ENCODE measurements around the gene TRIM27. TPM values are rescaled to one million over a fixed set of nuclear protein-coding genes. Genes with fewer than 3 reads are reported as not detected.
"Not testable (repeated sequence)": the region's sequence is repeated elsewhere in the genome, so short reads cannot be mapped to it uniquely, and the experiment has no call there.

Gene TRIM27
- polyA plus RNA-seq, 6 donors from 2014 or later: 39.8 to 67.0 (median 54.1) TPM

DNA sequence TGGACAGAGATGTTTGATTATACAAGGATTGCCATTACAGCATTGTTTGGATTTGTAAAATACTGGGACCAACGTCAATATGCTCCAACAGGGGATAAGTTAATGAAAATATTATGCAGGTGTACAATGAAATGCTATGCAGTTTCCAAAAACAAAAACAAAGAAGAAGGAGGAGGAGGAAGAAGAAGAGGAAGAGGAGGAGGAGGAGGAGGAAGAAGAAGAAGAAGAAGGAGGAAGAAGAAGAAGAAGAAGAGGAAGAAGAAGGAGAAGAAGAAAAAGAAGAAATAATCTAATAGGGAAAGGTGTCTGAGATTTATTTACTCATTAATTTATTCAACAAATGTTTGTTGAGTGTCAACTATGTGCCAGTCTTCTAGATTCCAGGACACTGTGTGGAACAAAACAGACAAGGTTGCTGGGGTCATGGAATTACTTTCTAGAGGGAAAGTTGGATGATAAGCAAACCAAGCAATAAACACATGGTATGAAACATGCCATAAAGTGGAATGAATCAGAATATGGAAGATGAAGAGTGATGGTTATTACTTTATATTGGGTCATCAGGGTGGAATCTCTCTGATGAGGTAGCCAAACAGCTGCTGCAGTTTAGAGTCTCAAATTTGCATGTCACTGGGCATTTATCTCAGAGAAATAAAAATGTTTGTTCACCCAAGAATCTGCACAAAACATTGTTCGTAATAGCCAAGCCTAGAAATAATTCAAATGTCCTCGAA, 6.3 kb upstream of the TRIM27 start:
- peaks cover 0 to 6% (median 0%) of the 10 kb centered on the region in 3 donors for H3K4me1 Mint-ChIP-seq
- peak overlapping the region in 1 of 6 donors; percentile 4 for H3K27ac Mint-ChIP-seq

DNA sequence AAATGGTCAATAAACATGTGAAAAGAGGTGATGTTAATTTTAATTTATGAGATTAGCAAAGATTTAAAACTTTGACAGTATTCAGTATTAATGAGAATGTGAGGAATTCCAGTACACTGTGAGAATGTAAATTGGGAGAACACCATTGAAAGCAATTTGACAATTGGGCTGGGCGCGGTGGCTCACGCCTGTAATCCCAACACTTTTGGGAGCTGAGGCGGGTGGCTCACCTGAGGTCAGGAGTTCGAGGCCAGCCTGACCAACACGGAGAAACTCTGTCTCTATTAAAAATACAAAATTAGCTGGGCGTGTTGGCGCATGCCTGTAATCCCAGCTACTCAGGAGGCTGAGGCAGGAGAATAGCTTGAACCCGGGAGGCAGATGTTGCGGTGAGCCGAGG, 5.6 kb upstream of the TRIM27 start:
- peaks cover 9 to 32% (median 26%) of the 10 kb centered on the region in 3 donors for H3K27me3 Mint-ChIP-seq
- H3K4me1 Mint-ChIP-seq; H3K36me3 Mint-ChIP-seq; H3K4me3 Mint-ChIP-seq; ATAC-seq (ENCODE audit: low read depth in 2 of 2); H3K9me3 Mint-ChIP-seq; DNase-seq: not testable (repeated sequence)
- peak overlapping the region in 1 of 6 donors; percentile 4 for H3K27ac Mint-ChIP-seq

More for the DNA sequence above, 6.3 kb upstream of the TRIM27 start:
- DNase-seq (no peak), ATAC-seq (ENCODE audit: low read depth in 2 of 2) (no peak)
- H3K27me3 Mint-ChIP-seq: peaks cover 9 to 32% (median 26%) of the 10 kb centered on the region in 3 donors
- H3K36me3 Mint-ChIP-seq: no peaks in the 10 kb centered on the region
- no peaks in the 10 kb centered on the region for H3K9me3 Mint-ChIP-seq
- H3K4me3 Mint-ChIP-seq: no peak overlapping the region

DNA sequence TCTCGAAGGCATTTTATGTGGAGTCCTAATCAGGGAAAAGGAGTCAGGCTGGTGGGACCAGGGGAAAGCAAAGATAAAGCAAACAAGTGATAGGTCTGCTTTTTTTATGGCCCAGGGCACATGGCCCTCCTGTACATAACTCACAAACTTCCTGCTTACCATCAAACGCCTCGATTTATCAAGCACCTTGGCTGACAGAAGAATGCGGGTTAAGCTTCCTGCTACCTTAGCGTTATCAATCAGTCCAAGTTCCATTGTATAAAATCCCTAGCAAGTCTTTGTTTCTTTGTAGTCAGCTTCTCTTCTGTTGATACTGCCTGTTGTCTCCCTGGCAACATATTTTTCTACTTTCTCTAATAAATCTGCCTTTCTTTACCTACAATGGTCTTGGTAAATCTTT, 4.1 kb upstream of the TRIM27 start:
- Mint-ChIP-seq H3K27ac (peak overlapping the region in 2 of 6 donors; percentile 15 to 63), H3K9me3 (no peaks in the 10 kb centered on the region), H3K4me1 (peaks cover under 1 to 6% (median under 1%) of the 10 kb centered on the region in 3 donors), H3K4me3 (peak overlapping the region in 1 of 8 donors; percentile 19), H3K27me3 (peaks cover 9 to 32% (median 26%) of the 10 kb centered on the region in 3 donors), H3K36me3 (no peaks in the 10 kb centered on the region)
- no peak for ATAC-seq (ENCODE audit: low read depth in 2 of 2)
- no peak for DNase-seq

DNA sequence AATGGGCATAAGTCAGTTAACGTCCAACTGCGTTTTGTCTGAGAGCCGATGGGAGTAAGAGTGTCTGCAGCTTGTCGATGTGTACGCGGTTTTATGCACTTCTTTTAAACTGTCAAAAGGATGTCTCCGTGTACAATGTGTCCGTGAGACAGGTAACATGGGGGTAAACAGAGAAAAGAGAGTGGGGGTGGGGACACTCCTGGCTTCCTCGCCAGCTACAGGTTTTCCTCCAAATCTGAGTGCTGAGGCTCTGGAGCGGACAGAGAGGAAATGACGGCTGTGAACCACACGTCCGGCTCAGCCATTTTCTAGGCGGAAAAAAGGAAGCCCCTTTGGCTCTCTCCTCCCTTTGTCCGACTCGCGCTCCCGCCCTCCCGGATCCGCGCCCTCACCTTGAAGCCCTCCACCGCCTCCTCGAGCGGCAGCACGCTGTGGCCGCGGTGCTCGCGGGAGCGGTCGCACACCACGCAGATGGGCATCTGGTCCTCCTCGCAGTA, 916 bp downstream of the TRIM27 start:
- Mint-ChIP-seq H3K36me3 (peaks cover 12 to 13% of the 10 kb centered on the region in 2 donors), H3K9me3 (no peaks in the 10 kb centered on the region), H3K27ac (peak overlapping the region; percentile 87 to 98 (median 96)), H3K4me3 (peak overlapping the region; percentile 88 to 98 (median 96)), H3K27me3 (peaks cover 0 to 3% (median 0%) of the 10 kb centered on the region in 3 donors), H3K4me1 (peaks cover 25 to 47% (median 33%) of the 10 kb centered on the region in 3 donors)
- DNase-seq: peak; percentile 69
- ATAC-seq (ENCODE audit: low read depth in 2 of 2): peak; percentile 39 to 40

DNA sequence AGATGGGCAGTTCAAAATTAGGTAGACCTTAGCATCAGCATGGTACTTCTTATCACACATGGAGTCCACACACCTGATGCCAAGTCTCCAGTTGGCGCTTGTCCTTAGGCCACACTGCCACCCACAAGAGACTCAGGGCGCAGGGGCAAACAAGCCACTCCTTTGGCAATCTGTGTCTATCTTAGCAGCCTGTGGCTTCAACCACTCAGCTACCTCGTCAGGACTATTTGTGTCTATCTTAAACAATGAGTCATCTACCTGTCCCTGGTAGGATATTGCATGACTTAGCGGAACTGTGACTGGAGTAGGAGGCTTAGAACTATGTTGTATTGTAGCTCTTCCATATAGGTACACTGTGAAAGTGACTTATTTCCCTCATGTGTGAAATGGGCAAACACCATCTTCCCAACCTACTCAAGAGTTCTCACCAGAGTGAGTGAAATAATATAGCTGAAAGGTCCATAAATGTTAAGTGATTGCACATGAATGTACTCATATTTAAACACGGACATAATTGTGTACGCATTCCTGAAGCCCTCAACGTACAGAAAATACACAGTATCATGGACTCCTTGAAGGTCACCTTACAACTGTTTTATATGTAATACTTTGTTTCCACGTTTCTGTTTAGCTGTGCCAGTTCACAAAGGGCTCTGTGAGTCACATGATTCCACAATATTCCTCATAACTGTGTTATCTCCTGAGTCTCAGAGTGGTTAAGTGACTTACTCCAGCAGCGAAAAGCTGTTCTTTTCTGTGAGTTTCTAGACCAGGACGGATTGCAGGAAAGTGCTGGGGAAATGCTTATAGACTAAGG, 1.6 kb downstream of the TRIM27 start:
- Mint-ChIP-seq H3K27me3 (no peaks in the 10 kb centered on the region), H3K36me3 (peaks cover 12 to 15% of the 10 kb centered on the region in 2 donors), H3K27ac (peak overlapping the region; percentile 87 to 98 (median 96)), H3K9me3 (no peaks in the 10 kb centered on the region), H3K4me1 (peaks cover 25 to 47% (median 33%) of the 10 kb centered on the region in 3 donors), H3K4me3 (peak overlapping the region; percentile 88 to 98 (median 96))
- no peak for DNase-seq
- no peak for ATAC-seq (ENCODE audit: low read depth in 2 of 2)

DNA sequence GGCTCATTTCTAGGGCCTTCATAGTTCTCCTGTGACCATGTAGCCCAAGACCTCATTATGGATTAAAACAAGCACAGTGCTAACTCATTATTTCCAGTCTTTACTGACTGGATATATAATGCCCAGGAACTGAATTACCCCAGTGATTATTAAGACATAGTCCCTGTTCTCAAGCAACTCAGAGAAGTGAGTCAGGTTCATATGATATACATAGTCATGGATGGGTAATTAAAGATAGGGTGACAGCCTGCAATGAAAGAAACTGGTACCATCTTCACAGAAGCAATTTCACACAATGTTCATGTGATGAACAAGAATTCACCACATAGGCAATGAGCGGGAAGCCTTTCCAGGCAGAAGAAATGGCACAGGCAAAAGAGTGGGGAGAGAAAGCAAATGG, 3.5 kb downstream of the TRIM27 start:
- H3K36me3 Mint-ChIP-seq: peaks cover 15 to 17% of the 10 kb centered on the region in 2 donors
- H3K4me1 Mint-ChIP-seq: peaks cover 25 to 47% (median 33%) of the 10 kb centered on the region in 3 donors
- H3K27me3 Mint-ChIP-seq: no peaks in the 10 kb centered on the region
- H3K9me3 Mint-ChIP-seq: no peaks in the 10 kb centered on the region
- no peak overlapping the region for H3K27ac Mint-ChIP-seq
- H3K4me3 Mint-ChIP-seq: peak overlapping the region in 1 of 8 donors; percentile 98
- ATAC-seq (ENCODE audit: low read depth in 2 of 2) (no peak), DNase-seq (no peak)

DNA sequence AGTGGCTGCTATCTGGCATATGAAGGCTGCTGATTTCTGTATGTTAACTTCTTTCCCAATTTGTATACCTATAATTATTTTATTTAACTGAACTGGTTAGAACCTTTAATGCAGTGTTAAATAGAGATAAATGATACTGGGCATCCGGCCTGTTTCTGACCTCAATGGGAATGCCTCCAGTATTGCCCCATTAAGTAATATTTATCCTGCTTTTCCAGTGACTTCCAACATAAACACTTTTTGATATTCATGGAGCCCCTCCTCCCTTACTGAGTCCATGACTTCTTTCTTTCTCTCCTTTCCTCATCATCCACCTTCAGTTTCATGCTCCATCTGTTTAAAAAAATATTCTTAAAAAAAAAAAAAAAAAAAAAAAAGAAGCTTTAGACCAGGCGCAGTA, 8.8 kb downstream of the TRIM27 start:
- DNase-seq (no peak), ATAC-seq (ENCODE audit: low read depth in 2 of 2) (no peak)
- Mint-ChIP-seq H3K4me3 (no peak overlapping the region), H3K4me1 (peaks cover 13 to 16% (median 13%) of the 10 kb centered on the region in 3 donors), H3K9me3 (no peaks in the 10 kb centered on the region), H3K36me3 (peaks cover 21% of the 10 kb centered on the region in 2 donors), H3K27me3 (no peaks in the 10 kb centered on the region), H3K27ac (no peak overlapping the region)

DNA sequence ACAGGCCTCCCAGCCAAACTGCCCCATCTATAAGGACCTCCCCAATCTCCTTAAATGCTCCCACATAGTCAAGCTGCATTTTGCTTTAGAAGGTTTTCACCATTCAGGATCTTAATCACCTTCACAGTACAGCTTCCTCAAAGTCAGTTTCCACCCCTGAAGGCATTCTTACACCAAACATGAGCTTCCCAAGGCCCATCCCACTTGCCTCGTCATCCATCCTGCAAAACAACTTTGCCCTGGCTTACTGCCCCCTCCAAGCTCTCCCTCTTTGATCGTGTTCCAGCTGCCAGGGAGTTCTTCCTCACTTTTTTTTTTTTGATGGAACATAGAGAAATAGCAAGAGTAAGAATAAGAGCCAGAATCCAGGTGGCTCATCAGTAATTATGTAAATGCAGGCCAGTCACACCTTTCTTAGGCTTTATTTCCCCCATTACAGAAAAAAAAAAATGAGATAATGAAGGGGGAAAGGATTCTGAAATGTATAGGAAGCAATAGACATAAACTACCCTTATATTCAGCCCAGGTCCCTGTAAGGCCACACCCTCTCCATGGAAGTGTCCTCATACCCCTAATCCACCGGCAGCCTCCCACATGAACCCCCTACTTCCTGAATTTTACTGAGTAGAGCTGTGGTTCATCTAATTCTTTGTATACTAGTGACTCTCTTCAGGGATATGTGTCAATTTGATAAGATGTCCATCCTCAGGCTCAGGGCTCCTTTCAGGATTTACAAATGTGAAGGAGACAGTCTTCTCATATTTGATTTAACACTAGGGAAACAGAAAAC, 12.7 kb downstream of the TRIM27 start:
- Mint-ChIP-seq H3K27ac (peak overlapping the region in 3 of 6 donors; percentile 10 to 44 (median 16)), H3K27me3 (no peaks in the 10 kb centered on the region), H3K4me3 (no peak overlapping the region), H3K4me1 (peaks cover 3 to 10% (median 9%) of the 10 kb centered on the region in 3 donors), H3K36me3 (peaks cover 13 to 24% of the 10 kb centered on the region in 2 donors), H3K9me3 (no peaks in the 10 kb centered on the region)
- DNase-seq (no peak), ATAC-seq (ENCODE audit: low read depth in 2 of 2) (no peak)

DNA sequence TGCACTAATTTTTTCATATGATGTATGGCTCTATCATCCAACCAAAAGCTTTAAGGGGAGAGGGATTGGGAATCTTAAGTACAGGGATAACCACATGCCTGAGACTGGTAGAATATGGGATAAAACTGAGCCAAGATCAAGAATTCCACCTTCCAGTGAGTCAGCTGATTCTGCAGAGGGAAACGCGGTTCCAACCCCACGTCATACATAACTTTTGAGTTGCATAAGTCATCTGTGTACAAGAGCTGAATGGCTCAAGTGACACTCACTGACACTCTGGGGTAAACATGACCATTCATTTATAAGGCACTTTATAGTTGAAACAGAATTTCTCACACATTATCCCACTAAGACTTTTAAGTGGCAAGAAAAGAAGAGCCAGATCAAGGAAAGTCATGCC, 16.4 kb downstream of the TRIM27 start:
- Mint-ChIP-seq H3K9me3 (no peaks in the 10 kb centered on the region), H3K4me1 (peaks cover 3 to 16% (median 10%) of the 10 kb centered on the region in 3 donors), H3K27ac (no peak overlapping the region), H3K36me3 (peaks cover 25 to 34% of the 10 kb centered on the region in 2 donors), H3K4me3 (no peak overlapping the region), H3K27me3 (no peaks in the 10 kb centered on the region)
- ATAC-seq (ENCODE audit: low read depth in 2 of 2): no peak
- DNase-seq: no peak

DNA sequence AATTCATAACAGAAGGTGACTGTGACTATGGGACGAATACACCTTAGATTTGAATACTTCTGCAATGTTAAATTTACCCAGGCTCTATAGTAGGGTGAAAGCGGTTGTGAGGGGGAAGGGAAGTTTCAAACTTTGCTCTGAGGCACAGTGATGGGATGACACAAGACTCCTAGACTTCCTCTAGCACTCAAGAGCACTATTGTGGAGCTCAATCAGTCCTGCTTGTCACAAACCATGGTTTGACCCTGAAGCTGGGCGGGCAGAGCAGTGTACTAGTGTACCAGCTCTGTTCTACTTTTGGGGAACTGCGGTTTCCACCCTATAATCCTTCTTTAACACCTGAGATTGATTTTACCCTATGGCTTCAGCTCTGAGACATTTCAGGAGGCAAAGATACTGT, 17.1 kb downstream of the TRIM27 start:
- Mint-ChIP-seq H3K27ac (no peak overlapping the region), H3K27me3 (no peaks in the 10 kb centered on the region), H3K4me3 (no peak overlapping the region), H3K4me1 (peaks cover 3 to 16% (median 10%) of the 10 kb centered on the region in 3 donors), H3K9me3 (no peaks in the 10 kb centered on the region), H3K36me3 (peaks cover 25 to 34% of the 10 kb centered on the region in 2 donors)
- ATAC-seq (ENCODE audit: low read depth in 2 of 2) (no peak), DNase-seq (no peak)

DNA sequence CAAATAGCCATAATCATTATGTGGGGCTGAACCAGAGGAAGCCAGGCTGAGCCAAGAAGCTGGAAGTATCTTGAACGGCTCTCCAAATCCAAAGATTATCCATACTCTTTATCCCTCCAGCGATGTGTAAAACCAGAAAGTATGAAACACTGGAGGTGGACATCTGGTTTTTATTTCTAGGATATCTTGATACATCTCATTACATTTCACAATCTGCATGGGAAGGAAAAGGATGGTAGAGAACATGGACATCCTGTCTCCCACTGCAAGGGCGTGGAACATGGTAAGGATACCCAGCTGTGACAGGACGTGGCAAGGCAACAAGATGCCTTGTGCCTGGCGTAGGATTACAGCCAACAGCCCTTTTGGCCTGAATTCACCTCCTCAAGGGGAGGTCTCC, 20.1 kb downstream of the TRIM27 start:
- Mint-ChIP-seq H3K4me3 (no peak overlapping the region), H3K9me3 (peaks cover 0 to 2% (median 0%) of the 10 kb centered on the region in 7 donors), H3K27me3 (no peaks in the 10 kb centered on the region), H3K27ac (peak overlapping the region in 1 of 6 donors; percentile 34), H3K4me1 (peaks cover 13 to 21% (median 18%) of the 10 kb centered on the region in 3 donors), H3K36me3 (peaks cover 12 to 28% of the 10 kb centered on the region in 2 donors)
- ATAC-seq (ENCODE audit: low read depth in 2 of 2) (no peak), DNase-seq (no peak)

DNA sequence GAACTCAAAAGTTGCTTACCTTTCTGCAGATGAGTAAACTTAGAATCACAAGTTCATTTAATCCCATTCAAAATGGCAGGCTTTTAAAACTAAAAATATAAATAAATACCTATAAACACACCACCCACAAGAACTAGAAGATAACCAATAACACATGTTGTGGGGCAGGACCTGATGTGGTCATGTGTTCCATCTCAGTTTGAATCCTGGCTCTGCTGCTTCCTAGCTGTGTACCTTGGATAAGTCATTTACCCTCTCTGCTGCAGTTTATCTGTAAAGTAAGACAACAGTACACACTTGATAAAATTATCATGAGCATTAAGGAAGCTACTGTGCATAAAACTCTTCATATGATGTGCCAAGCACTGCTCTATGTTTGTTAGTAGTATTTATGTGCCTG, 22.0 kb downstream of the TRIM27 start:
- Mint-ChIP-seq H3K9me3 (peaks cover 0 to 2% (median 0%) of the 10 kb centered on the region in 7 donors), H3K4me1 (peaks cover 22 to 26% (median 25%) of the 10 kb centered on the region in 3 donors), H3K4me3 (peak overlapping the region in 1 of 8 donors; percentile 43), H3K36me3 (peaks cover 12 to 16% of the 10 kb centered on the region in 2 donors), H3K27ac (no peak overlapping the region), H3K27me3 (no peaks in the 10 kb centered on the region)
- DNase-seq (no peak), ATAC-seq (ENCODE audit: low read depth in 2 of 2) (no peak)

All from naive B cell (primary cell).